Measurements from ENCODE around the gene C8A.

- TF ChIP-seq POLR2A (IDR thresholded peaks at IDR 0.05) = no peak
- TF ChIP-seq CTCF (IDR thresholded peaks at IDR 0.05) = no peak
- no peak for TF ChIP-seq POLR2AphosphoS5 (IDR thresholded peaks at IDR 0.05; ENCODE audit: insufficient read depth in 1 of 2, low read depth in 1 of 2)
These were observed 111.5 kb downstream of the C8A start, which contains the start of gene C8B for GRCh38 chr1:56965916-56966697.
